ENCODE results near the gene ABCA1.

ABCA1 gene

GRCh38 chr9:104794070-104794469, 133.9 kb downstream of the ABCA1 start:
- Histone ChIP-seq H3K36me3 (ENCODE audit: insufficient read depth, low read length) (peaks cover 27% of the 10 kb centered on the region; the same call in 1 of the 2 replicates), H4K20me1 (ENCODE audit: insufficient read depth, low read length) (no peaks in the 10 kb centered on the region), H3F3A (ENCODE audit: insufficient read depth, low read length) (no peaks in the 10 kb centered on the region), H3K4me2 (ENCODE audit: low read length) (no peak overlapping the region), H3K79me2 (ENCODE audit: insufficient read depth, low read length) (no peaks in the 10 kb centered on the region), H3K9me3 (ENCODE audit: low read length) (no peaks in the 10 kb centered on the region), H3K27ac (ENCODE audit: low read depth, low read length, poor library complexity, severe bottlenecking) (no peak overlapping the region), H3K27me3 (ENCODE audit: insufficient read depth, low read length) (no peaks in the 10 kb centered on the region), H2AFZ (ENCODE audit: low read length) (no peak overlapping the region), H3K4me1 (ENCODE audit: insufficient read depth, low read length, severe bottlenecking) (peaks cover 5% of the 10 kb centered on the region), H3K9ac (ENCODE audit: low read length) (no peak overlapping the region), H3K4me3 (ENCODE audit: low read depth, low read length, poor library complexity, severe bottlenecking) (no peak overlapping the region), H3K9me2 (ENCODE audit: low read depth, low read length) (no peaks in the 10 kb centered on the region)
- no peak for TF ChIP-seq EZH2 (IDR thresholded peaks at IDR 0.05; ENCODE audit: borderline replicate concordance, low read length)
- TF ChIP-seq, protein P1, sequence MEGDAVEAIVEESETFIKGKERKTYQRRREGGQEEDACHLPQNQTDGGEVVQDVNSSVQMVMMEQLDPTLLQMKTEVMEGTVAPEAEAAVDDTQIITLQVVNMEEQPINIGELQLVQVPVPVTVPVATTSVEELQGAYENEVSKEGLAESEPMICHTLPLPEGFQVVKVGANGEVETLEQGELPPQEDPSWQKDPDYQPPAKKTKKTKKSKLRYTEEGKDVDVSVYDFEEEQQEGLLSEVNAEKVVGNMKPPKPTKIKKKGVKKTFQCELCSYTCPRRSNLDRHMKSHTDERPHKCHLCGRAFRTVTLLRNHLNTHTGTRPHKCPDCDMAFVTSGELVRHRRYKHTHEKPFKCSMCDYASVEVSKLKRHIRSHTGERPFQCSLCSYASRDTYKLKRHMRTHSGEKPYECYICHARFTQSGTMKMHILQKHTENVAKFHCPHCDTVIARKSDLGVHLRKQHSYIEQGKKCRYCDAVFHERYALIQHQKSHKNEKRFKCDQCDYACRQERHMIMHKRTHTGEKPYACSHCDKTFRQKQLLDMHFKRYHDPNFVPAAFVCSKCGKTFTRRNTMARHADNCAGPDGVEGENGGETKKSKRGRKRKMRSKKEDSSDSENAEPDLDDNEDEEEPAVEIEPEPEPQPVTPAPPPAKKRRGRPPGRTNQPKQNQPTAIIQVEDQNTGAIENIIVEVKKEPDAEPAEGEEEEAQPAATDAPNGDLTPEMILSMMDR (IDR thresholded peaks at IDR 0.05; ENCODE audit: low read length), result no peak

DNA sequence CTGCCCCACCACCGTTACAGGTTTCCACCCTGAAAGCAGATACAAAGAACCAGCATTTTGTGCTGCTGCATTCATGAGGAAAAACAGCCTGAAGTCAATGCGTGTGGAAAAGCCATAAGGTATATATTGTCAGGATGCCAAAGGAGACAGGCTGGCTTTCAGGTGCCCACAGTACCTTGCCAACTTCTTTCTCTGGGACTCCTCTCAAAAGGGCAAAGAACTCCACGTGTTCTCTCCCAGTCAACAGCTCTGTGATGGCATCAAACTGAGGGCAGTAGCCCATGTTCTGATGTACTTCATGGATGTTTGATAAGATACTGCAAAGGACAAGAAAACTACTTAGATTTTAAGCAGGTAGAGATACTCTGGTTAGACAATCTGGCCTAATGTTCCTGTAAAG, 139.7 kb downstream of the ABCA1 start:
- H3K79me2 ChIP-seq (ENCODE audit: insufficient read depth, low read length), result no peaks in the 10 kb centered on the region
- no peak overlapping the region for H3K9ac ChIP-seq (ENCODE audit: low read length)
- H3K9me2 ChIP-seq (ENCODE audit: low read depth, low read length), result no peaks in the 10 kb centered on the region
- peaks cover 31% of the 10 kb centered on the region for H3K36me3 ChIP-seq (ENCODE audit: insufficient read depth, low read length)
- no peak overlapping the region for H3K27ac ChIP-seq (ENCODE audit: low read depth, low read length, poor library complexity, severe bottlenecking)
- H3F3A ChIP-seq (ENCODE audit: insufficient read depth, low read length), result no peaks in the 10 kb centered on the region
- no peak for TF ChIP-seq EZH2 (IDR thresholded peaks at IDR 0.05; ENCODE audit: borderline replicate concordance, low read length)
- TF ChIP-seq, protein P1 (IDR thresholded peaks at IDR 0.05; ENCODE audit: low read length), result no peak
- H3K4me3 ChIP-seq (ENCODE audit: low read depth, low read length, poor library complexity, severe bottlenecking), result no peak overlapping the region
- H3K27me3 ChIP-seq (ENCODE audit: insufficient read depth, low read length), result no peaks in the 10 kb centered on the region
- H2AFZ ChIP-seq (ENCODE audit: low read length), result no peak overlapping the region
- H3K4me2 ChIP-seq (ENCODE audit: low read length), result no peak overlapping the region
- H3K9me3 ChIP-seq (ENCODE audit: low read length), result no peaks in the 10 kb centered on the region
- no peaks in the 10 kb centered on the region for H4K20me1 ChIP-seq (ENCODE audit: insufficient read depth, low read length)
- no peaks in the 10 kb centered on the region for H3K4me1 ChIP-seq (ENCODE audit: insufficient read depth, low read length, severe bottlenecking)

- H3F3A ChIP-seq (ENCODE audit: insufficient read depth, low read length), result no peaks in the 10 kb centered on the region
- no peaks in the 10 kb centered on the region for H3K9me2 ChIP-seq (ENCODE audit: low read depth, low read length)
- H3K9ac ChIP-seq (ENCODE audit: low read length), result no peak overlapping the region
- TF ChIP-seq, protein P1 (IDR thresholded peaks at IDR 0.05; ENCODE audit: low read length), result no peak
- TF ChIP-seq EZH2 (IDR thresholded peaks at IDR 0.05; ENCODE audit: borderline replicate concordance, low read length), result no peak
- H3K27me3 ChIP-seq (ENCODE audit: insufficient read depth, low read length), result no peaks in the 10 kb centered on the region
- H3K79me2 ChIP-seq (ENCODE audit: insufficient read depth, low read length), result no peaks in the 10 kb centered on the region
- H3K4me3 ChIP-seq (ENCODE audit: low read depth, low read length, poor library complexity, severe bottlenecking), result no peak overlapping the region
- peaks cover 6% of the 10 kb centered on the region for H3K4me1 ChIP-seq (ENCODE audit: insufficient read depth, low read length, severe bottlenecking)
- peaks cover 31% of the 10 kb centered on the region for H3K36me3 ChIP-seq (ENCODE audit: insufficient read depth, low read length)
- H2AFZ ChIP-seq (ENCODE audit: low read length), result no peak overlapping the region
- no peak overlapping the region for H3K4me2 ChIP-seq (ENCODE audit: low read length)
- H3K27ac ChIP-seq (ENCODE audit: low read depth, low read length, poor library complexity, severe bottlenecking), result no peak overlapping the region
- H4K20me1 ChIP-seq (ENCODE audit: insufficient read depth, low read length), result no peaks in the 10 kb centered on the region
- H3K9me3 ChIP-seq (ENCODE audit: low read length), result no peaks in the 10 kb centered on the region
Observed at GRCh38 chr9:104787306-104788015, 140.5 kb downstream of the ABCA1 start.
